Upper lobe of left lung (tissue), 6 donors: ENCODE data around the gene NNAT. TPM values are rescaled to one million over a fixed set of nuclear protein-coding genes. Genes with fewer than 3 reads are reported as not detected.
"Not testable (repeated sequence)": the region's sequence is repeated elsewhere in the genome, so short reads cannot be mapped to it uniquely, and the experiment has no call there.

Source experiments
- ATAC-seq, 2 donors: fragments of 200-7000 bp; cut with Tn5 transposase; one replicate each; pipeline ENCODE4 v1.9.1; 2022; ENCODE audit warnings: mild to moderate bottlenecking in 2 of 2, moderate library complexity in 2 of 2; ENCODE audit not compliant: low FRiP score in 2 of 2
- DNase-seq, 2 donors: peaks; one replicate each; pipeline ENCODE4 v3.0.0-alpha.2; 2019 to 2020
- H3K27ac ChIP-seq, 4 donors: fragments of 200-600 bp; sonication (generic); one replicate each; pipeline ENCODE4 v1.5.1; 2016 to 2019
- H3K27me3 ChIP-seq, 4 donors: fragments of 200-600 bp; sonication (generic); one replicate each; pipeline ENCODE4 v1.5.1; 2017 to 2019
- H3K36me3 ChIP-seq, 4 donors: fragments of 200-600 bp; sonication (generic); one replicate each; pipeline ENCODE4 v1.5.1; 2016 to 2019
- H3K4me1 ChIP-seq, 4 donors: fragments of 200-600 bp; sonication (generic); one replicate each; pipeline ENCODE4 v1.5.1; 2018 to 2019
- H3K4me3 ChIP-seq, 4 donors: fragments of 200-600 bp; sonication (generic); one replicate each; pipeline ENCODE4 v1.5.1; 2017 to 2019; ENCODE audit warnings: mild to moderate bottlenecking in 2 of 4, moderate library complexity in 1 of 4
- H3K9me3 ChIP-seq, 4 donors: fragments of 200-600 bp; sonication (generic); one replicate each; pipeline ENCODE4 v1.5.1; 2018 to 2019
- EP300 ChIP-seq, 4 donors: sonication (generic); formaldehyde crosslinking; IDR thresholded peaks; one replicate each; pipeline ENCODE4 v1.5.1; 2017; ENCODE audit warnings: antibody characterized with exemption in 4 of 4, control low read depth in 2 of 4
- POLR2A ChIP-seq, 4 donors: fragments of 450-650 bp; IDR thresholded peaks; one replicate each; pipeline ENCODE4 v1.5.1; 2016 to 2017; ENCODE audit warnings: antibody characterized with exemption in 4 of 4, mild to moderate bottlenecking in 2 of 4
- POLR2AphosphoS5 ChIP-seq, 2 donors: sonication (generic); formaldehyde crosslinking; IDR thresholded peaks; one replicate each; pipeline ENCODE4 v1.5.1; 2017; ENCODE audit warnings: antibody characterized with exemption in 2 of 2
- WGBS, 2 donors: methylation state at CpG; one replicate each; pipeline ENCODE4 v1.1.5; 2017 to 2018; 5-methylcytosine and 5-hydroxymethylcytosine counted together
- total RNA-seq, 6 donors: library from RNA; depleted of rRNA in 4 of 6; stranded (reverse); fragments of >200 nt in 4 of 6; gene quantifications; one replicate each; pipeline versions ENCODE4 v1.1.0 to v1.2.1, GENCODE V29; 2016 to 2021
- TF ChIP-seq, protein P1 (sequence below), 6 experiments: fragments of 450-650 bp in 4 of 6; fragments of 200-600 bp in 2 of 6; sonication (generic) in 2 of 6; IDR thresholded peaks; one replicate each; pipeline ENCODE4 v1.5.1; 2016 to 2019; ENCODE audit warnings: antibody characterized with exemption in 6 of 6
- donor health status: DM: no; HTN: no; CAD: no; lungs with moderate emphysema.
- donor health status: DM: no; HTN: yes; CAD: no; lungs with severe emphysema.

The NNAT gene
- total RNA-seq, 6 donors from 2014 or later = 0.66 to 1.2 (median 0.95) TPM; not detected in 2

DNA sequence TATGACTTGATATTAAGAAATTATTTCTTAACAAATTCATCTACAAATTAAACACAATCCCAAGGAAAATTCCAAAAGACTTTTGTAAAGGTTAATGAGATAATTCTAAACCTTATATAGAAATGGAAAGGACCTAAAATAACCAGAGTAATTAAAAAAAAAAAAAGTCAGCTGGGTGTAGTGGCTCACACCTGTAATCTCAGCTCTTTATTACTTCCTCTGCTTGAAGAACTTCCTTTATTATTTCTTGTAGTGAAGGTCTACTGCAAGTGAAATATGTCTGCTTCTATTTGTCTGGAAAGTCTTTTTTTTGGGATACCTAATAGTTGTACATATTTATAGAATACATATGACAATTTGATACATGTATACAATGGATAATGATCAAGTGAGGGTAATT lies 26.9 kb downstream of the NNAT start:
- DNase-seq (no peak), ATAC-seq (no peak)
- H3K4me1 ChIP-seq = no peaks in the 10 kb centered on the region
- TF ChIP-seq POLR2AphosphoS5 (IDR thresholded peaks at IDR 0.05) = no peak
- TF ChIP-seq, protein P1, sequence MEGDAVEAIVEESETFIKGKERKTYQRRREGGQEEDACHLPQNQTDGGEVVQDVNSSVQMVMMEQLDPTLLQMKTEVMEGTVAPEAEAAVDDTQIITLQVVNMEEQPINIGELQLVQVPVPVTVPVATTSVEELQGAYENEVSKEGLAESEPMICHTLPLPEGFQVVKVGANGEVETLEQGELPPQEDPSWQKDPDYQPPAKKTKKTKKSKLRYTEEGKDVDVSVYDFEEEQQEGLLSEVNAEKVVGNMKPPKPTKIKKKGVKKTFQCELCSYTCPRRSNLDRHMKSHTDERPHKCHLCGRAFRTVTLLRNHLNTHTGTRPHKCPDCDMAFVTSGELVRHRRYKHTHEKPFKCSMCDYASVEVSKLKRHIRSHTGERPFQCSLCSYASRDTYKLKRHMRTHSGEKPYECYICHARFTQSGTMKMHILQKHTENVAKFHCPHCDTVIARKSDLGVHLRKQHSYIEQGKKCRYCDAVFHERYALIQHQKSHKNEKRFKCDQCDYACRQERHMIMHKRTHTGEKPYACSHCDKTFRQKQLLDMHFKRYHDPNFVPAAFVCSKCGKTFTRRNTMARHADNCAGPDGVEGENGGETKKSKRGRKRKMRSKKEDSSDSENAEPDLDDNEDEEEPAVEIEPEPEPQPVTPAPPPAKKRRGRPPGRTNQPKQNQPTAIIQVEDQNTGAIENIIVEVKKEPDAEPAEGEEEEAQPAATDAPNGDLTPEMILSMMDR (IDR thresholded peaks at IDR 0.05) = no peak
- TF ChIP-seq POLR2A (IDR thresholded peaks at IDR 0.05) = no peak
- TF ChIP-seq EP300 (IDR thresholded peaks at IDR 0.05) = no peak
- no peak overlapping the region for H3K27ac ChIP-seq
- H3K9me3 ChIP-seq = no peaks in the 10 kb centered on the region
- no peaks in the 10 kb centered on the region for H3K36me3 ChIP-seq
- H3K27me3 ChIP-seq = no peaks in the 10 kb centered on the region
- H3K4me3 ChIP-seq = no peak overlapping the region

DNA sequence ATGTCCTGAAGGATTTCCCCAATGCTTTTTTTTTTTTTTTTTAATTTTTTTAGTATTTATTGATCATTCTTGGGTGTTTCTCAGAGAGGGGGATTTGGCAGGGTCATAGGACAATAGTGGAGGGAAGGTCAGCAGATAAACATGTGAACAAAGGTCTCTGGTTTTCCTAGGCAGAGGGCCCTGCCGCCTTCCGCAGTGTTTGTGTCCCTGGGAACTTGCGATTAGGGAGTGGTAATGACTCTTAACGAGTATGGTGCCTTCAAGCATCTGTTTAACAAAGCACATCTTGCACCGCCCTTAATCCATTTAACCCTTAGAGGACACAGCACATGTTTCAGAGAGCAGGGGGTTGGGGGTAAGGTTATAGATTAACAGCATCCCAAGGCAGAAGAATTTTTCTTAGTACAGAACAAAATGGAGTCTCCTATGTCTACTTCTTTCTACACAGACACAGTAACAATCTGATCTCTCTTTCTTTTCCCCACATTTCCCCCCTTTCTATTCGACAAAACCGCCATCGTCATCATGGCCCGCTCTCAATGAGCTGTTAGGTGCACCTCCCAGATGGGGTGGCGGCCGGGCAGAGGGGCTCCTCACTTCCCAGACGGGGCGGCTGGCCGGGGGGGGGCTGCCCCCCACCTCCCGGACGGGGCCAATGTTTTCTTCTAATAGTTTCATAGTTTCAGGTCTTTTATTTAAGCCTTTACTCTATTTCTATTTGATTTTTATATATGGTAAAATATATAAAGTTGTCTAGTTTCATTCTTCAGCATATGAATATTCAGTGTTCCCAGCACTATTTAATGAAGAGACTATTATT lies 29.3 kb downstream of the NNAT start:
- not testable (repeated sequence) for H3K4me3 ChIP-seq, ATAC-seq, H3K9me3 ChIP-seq, H3K4me1 ChIP-seq, H3K36me3 ChIP-seq, H3K27me3 ChIP-seq, H3K27ac ChIP-seq
- DNase-seq = peak in 1 of 2 donors; percentile 54
- 66 to 73% methylated on average over 16 of the region's 16 CpGs for WGBS, 2 donors

DNA sequence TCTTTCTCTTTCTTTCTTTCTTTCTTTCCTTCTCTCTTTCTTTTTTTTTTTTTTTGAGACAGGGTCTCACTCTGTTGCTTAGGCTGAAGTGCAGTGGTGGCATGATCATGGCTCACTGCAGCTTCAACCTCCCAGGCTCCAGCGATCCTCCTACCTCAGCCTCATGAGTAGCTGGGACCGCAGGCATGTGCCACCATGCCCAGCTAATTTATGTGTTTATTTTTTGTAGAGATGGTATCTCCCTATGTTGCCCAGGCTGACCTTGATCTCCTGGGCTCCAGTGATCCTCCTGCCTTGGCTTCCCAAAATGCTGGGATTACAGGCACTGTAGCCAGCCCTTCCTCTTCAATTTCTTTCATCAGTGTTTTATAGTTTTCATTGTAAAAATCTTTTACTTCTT lies 30.6 kb downstream of the NNAT start:
- DNase-seq, H3K9me3 ChIP-seq, H3K4me3 ChIP-seq, ATAC-seq, H3K36me3 ChIP-seq, H3K27me3 ChIP-seq, H3K4me1 ChIP-seq, H3K27ac ChIP-seq: not testable (repeated sequence)
- 82 to 90% methylated on average over 2 of the region's 2 CpGs for WGBS, 2 donors

DNA sequence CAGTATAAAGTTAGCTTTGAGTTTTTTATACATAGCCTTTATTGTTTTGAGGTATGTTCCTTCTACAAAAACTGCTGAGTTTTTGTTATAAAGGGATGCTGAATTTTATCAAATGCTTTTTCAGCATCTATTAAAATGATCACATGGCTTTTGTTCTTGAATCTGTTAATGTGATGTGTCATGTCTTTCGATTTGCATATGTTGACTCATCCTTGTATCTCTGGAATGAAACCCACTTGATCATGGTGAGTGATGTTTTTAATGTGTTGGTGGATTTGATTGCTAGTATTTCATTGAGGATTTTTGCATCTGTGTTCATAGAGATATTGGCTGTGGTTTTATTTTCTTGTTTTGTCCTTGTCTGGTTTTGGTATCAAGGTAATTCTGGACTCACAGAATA lies 31.4 kb downstream of the NNAT start:
- no peaks in the 10 kb centered on the region for H3K27me3 ChIP-seq
- no peaks in the 10 kb centered on the region for H3K9me3 ChIP-seq
- 67 to 81% methylated on average over 1 of the region's 1 CpG for WGBS, 2 donors
- TF ChIP-seq POLR2A (IDR thresholded peaks at IDR 0.05) (no peak), POLR2AphosphoS5 (IDR thresholded peaks at IDR 0.05) (no peak), EP300 (IDR thresholded peaks at IDR 0.05) (no peak)
- TF ChIP-seq, protein P1 (IDR thresholded peaks at IDR 0.05) = no peak
- no peak overlapping the region for H3K4me3 ChIP-seq
- DNase-seq (no peak), ATAC-seq (no peak)
- H3K27ac ChIP-seq = no peak overlapping the region
- no peaks in the 10 kb centered on the region for H3K4me1 ChIP-seq
- H3K36me3 ChIP-seq = no peaks in the 10 kb centered on the region

DNA sequence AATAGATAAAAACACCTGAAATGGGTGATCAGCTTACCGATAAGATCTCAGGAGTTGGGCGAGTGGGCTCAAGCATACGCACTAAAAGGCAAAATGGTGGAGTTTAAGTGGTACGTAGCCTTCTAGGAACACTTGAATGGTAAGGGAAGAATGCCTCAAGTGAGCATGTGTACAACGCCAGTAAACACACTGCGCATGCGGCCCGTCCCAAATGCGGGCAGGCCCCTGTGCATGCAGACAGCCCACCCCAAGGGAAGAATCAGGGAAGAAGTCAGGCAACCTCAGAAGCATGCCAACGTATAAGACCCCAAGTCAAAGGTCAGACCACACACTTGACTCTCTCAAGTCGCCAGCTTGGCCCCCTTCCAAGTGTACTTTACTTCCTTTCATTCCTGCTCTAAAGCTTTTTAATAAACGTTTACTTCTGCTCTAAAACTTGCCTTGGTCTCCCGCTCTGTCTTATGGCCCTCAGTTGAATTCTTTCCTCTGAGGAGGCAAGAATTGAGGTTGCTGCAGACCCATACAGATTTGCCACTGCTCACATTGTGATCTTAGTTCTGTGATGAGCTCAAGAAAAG lies 33.8 kb downstream of the NNAT start:
- not testable (repeated sequence) for H3K4me1 ChIP-seq
- peak; percentile 21 to 52 for DNase-seq

DNA sequence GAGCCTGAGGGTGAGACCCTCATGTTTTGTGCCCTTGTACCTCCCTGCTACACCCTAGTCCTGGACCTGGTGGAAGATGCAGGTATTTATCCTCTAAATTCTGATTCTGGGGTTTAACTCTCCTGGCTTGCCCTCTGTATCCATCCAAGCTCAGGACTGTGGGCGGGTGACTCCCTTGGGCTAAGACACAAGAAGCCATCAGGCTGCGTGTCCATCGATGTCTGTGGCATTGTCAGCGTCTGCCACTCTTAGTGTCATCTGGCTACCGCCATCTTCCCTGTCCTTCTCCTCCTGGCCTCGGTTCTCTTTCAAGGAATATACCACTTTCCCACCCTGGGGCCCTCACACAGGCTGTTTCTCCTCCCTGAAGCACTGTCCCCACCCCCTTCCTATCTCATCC lies 35.5 kb downstream of the NNAT start:
- no peak for ATAC-seq
- H3K27me3 ChIP-seq = no peaks in the 10 kb centered on the region
- 80 to 89% methylated on average over 6 of the region's 6 CpGs for WGBS, 2 donors

More for the DNA sequence above, 33.8 kb downstream of the NNAT start:
- not testable (repeated sequence) for H3K27me3 ChIP-seq, ATAC-seq, H3K36me3 ChIP-seq, H3K27ac ChIP-seq, H3K9me3 ChIP-seq
- WGBS, 2 donors = 57 to 68% methylated on average over 13 of the region's 13 CpGs
- peak overlapping the region in 1 of 4 donors; percentile 7 for H3K4me3 ChIP-seq

More for the DNA sequence above, 35.5 kb downstream of the NNAT start:
- H3K36me3 ChIP-seq = no peaks in the 10 kb centered on the region
- DNase-seq = peak in 1 of 2 donors; percentile 13
- H3K4me1 ChIP-seq = no peaks in the 10 kb centered on the region
- no peak for TF ChIP-seq EP300 (IDR thresholded peaks at IDR 0.05)
- TF ChIP-seq POLR2AphosphoS5 (IDR thresholded peaks at IDR 0.05) = no peak
- TF ChIP-seq, protein P1 (IDR thresholded peaks at IDR 0.05) = no peak
- TF ChIP-seq POLR2A (IDR thresholded peaks at IDR 0.05) = no peak
- no peak overlapping the region for H3K4me3 ChIP-seq
- no peaks in the 10 kb centered on the region for H3K9me3 ChIP-seq
- H3K27ac ChIP-seq = no peak overlapping the region
